Amniotic stem cell (primary cell): ENCODE data around the gene USP15.

ENCODE experiments used
- DNase-seq: peaks from one replicate; lab custom pipeline; 2025; lab: John Stamatoyannopoulos, UW

The USP15 gene

GRCh38 chr12:62284749-62285148, 24.5 kb downstream of the USP15 start:
- DNase-seq = no peak

GRCh38 chr12:62285284-62285683, 25.1 kb downstream of the USP15 start:
- DNase-seq = no peak

- DNase-seq = no peak
These were observed 28.1 kb downstream of the USP15 start for GRCh38 chr12:62288328-62288727.

- no peak for DNase-seq
These were observed 30.6 kb downstream of the USP15 start for GRCh38 chr12:62290846-62291245.

- no peak for DNase-seq
These were observed 31.9 kb downstream of the USP15 start for GRCh38 chr12:62291864-62292760.

GRCh38 chr12:62292761-62293344, 32.6 kb downstream of the USP15 start:
- DNase-seq = no peak

GRCh38 chr12:62294378-62294777, 34.2 kb downstream of the USP15 start:
- DNase-seq = no peak

GRCh38 chr12:62296001-62296400, 35.8 kb downstream of the USP15 start:
- no peak for DNase-seq

- no peak for DNase-seq
These were observed 37.1 kb downstream of the USP15 start for GRCh38 chr12:62297321-62297720.

GRCh38 chr12:62299617-62300016, 39.4 kb downstream of the USP15 start:
- DNase-seq = no peak

- no peak for DNase-seq
These were observed 41.0 kb downstream of the USP15 start for GRCh38 chr12:62301080-62301798.

GRCh38 chr12:62301799-62302133, 41.6 kb downstream of the USP15 start:
- DNase-seq = no peak

GRCh38 chr12:62304560-62304959, 44.4 kb downstream of the USP15 start:
- DNase-seq = no peak

GRCh38 chr12:62305778-62306177, 45.6 kb downstream of the USP15 start:
- no peak for DNase-seq

GRCh38 chr12:62306569-62307530, 46.6 kb downstream of the USP15 start:
- DNase-seq = no peak

- no peak for DNase-seq
These were observed 48.0 kb downstream of the USP15 start for GRCh38 chr12:62308201-62308600.

- no peak for DNase-seq
These were observed 53.6 kb downstream of the USP15 start for GRCh38 chr12:62313727-62314380.

- DNase-seq = no peak
These were observed 56.8 kb downstream of the USP15 start for GRCh38 chr12:62317017-62317416.

- DNase-seq = no peak
These were observed 58.9 kb downstream of the USP15 start for GRCh38 chr12:62319058-62319457.

- DNase-seq = no peak
These were observed 59.9 kb downstream of the USP15 start for GRCh38 chr12:62320054-62320453.

- DNase-seq = no peak
These were observed 63.2 kb downstream of the USP15 start for GRCh38 chr12:62323386-62323785.
